SHP77 (cell line): Measurements from ENCODE around the gene HIP1R.
A peak's percentile ranks its signal among the peaks of the same experiment; 100 is the strongest.
"Not testable (repeated sequence)": the region's sequence is repeated elsewhere in the genome, so short reads cannot be mapped to it uniquely, and the experiment has no call there.

ENCODE experiments used
- DNase-seq, 2 experiments: peaks; one replicate each; lab custom pipeline; 2025; lab: John Stamatoyannopoulos, UW

Gene HIP1R

GRCh38 chr12:122873540-122873939 lies 38.3 kb downstream of the HIP1R start:
- no peak for DNase-seq

- DNase-seq: no peak
These were observed 38.8 kb downstream of the HIP1R start for GRCh38 chr12:122874081-122874480.

- no peak for DNase-seq
These were observed 40.4 kb downstream of the HIP1R start for GRCh38 chr12:122875590-122876220.

GRCh38 chr12:122876281-122876680 lies 41.0 kb downstream of the HIP1R start:
- not testable (repeated sequence) for DNase-seq

- DNase-seq: no peak
These were observed 41.5 kb downstream of the HIP1R start for GRCh38 chr12:122876731-122877130.

GRCh38 chr12:122878780-122879612 lies 43.7 kb downstream of the HIP1R start:
- no peak for DNase-seq

GRCh38 chr12:122880155-122880667 lies 45.0 kb downstream of the HIP1R start:
- DNase-seq: no peak

- peak; percentile 15 to 26 for DNase-seq
These were observed 45.4 kb downstream of the HIP1R start for GRCh38 chr12:122880668-122881067.

- DNase-seq: no peak
These were observed 47.8 kb downstream of the HIP1R start for GRCh38 chr12:122882908-122883558.

- no peak for DNase-seq
These were observed 49.0 kb downstream of the HIP1R start for GRCh38 chr12:122884091-122884826.

- no peak for DNase-seq
These were observed 49.6 kb downstream of the HIP1R start for GRCh38 chr12:122884860-122885259.

- no peak for DNase-seq
These were observed 50.9 kb downstream of the HIP1R start for GRCh38 chr12:122886161-122886560.

- DNase-seq: no peak
These were observed 51.9 kb downstream of the HIP1R start for GRCh38 chr12:122886851-122887818.

GRCh38 chr12:122887819-122888212 lies 52.6 kb downstream of the HIP1R start:
- no peak for DNase-seq

- no peak for DNase-seq
These were observed 53.0 kb downstream of the HIP1R start for GRCh38 chr12:122888232-122888752.

- DNase-seq: no peak
These were observed 54.7 kb downstream of the HIP1R start for GRCh38 chr12:122889761-122890520.

GRCh38 chr12:122891661-122892525 lies 56.6 kb downstream of the HIP1R start:
- no peak for DNase-seq

- not testable (repeated sequence) for DNase-seq
These were observed 57.5 kb downstream of the HIP1R start for GRCh38 chr12:122892724-122893123.
